HepG2 (cell line): Measurements from ENCODE around the gene PLCXD1. TPM values are rescaled to one million over a fixed set of nuclear protein-coding genes. Genes with fewer than 3 reads are reported as not detected.

Source experiments
- ATAC-seq: fragments of 200-7000 bp; cut with Tn5 transposase; 3 replicates; pipeline ENCODE4 v1.9.1; 2020; ENCODE audit warnings: mild to moderate bottlenecking, moderate library complexity
- BruUV-seq: library from RNA; stranded (reverse); fragments of 400-500 nt; replicated peaks from 2 replicates; lab custom pipeline; 2021; lab: Mats Ljungman, UMichigan
- CTCF ChIA-PET: fragments of 300-600 bp; formaldehyde crosslinking; extraction: SDS; loops from one replicate; lab custom pipeline; 2021; ENCODE audit warnings: low total read pairs, inconsistent platforms, low intra/inter-chr PET ratio; lab: Yijun Ruan, JAX
- POLR2A ChIA-PET: fragments of 350-600 bp; sonication (Branson Sonifier 250); formaldehyde crosslinking; loops from one replicate; lab custom pipeline; 2020; ENCODE audit warnings: antibody characterized with exemption, inconsistent platforms; lab: Yijun Ruan, JAX
- DNase-seq: peaks from one replicate; pipeline ENCODE4 v3.0.0-alpha.2; 2015; ENCODE audit warnings: low spot score
- FAIRE-seq: peaks from 3 replicates; lab custom pipeline; 2011; peaks lifted over from hg19 to GRCh38; lab: Jason Lieb, UNC
- H2AFZ ChIP-seq: one replicate; pipeline ENCODE4 v1.6.1; 2011; ENCODE audit warnings: low read length, inconsistent platforms
- H3K27ac ChIP-seq: fragments of 300-600 bp; 3 replicates; pipeline ENCODE4 v1.8.0; 2011; ENCODE audit warnings: mixed run types, mild to moderate bottlenecking, mixed read lengths, low read length, inconsistent platforms; ENCODE audit not compliant: insufficient read depth; ENCODE audit errors: extremely low read length
- H3K27me3 ChIP-seq, 2 experiments: fragments of 200-600 bp in 1 of 2; 2 replicates in 1 of 2; 3 replicates in 1 of 2; pipeline versions ENCODE4 v1.6.0 to v1.8.0; 2011; ENCODE audit warnings: low read length in 2 of 2, mild to moderate bottlenecking in 2 of 2, moderate library complexity in 2 of 2, inconsistent platforms in 1 of 2; ENCODE audit not compliant: insufficient read depth in 2 of 2, control insufficient read depth in 1 of 2
- H3K36me3 ChIP-seq, 2 experiments: fragments of 200-600 bp in 1 of 2; replicated peaks in 1 of 2; 2 replicates in 1 of 2; 3 replicates in 1 of 2; pipeline versions ENCODE4 v1.5.1 to v1.8.0; 2011; ENCODE audit warnings: low read length in 2 of 2, inconsistent platforms in 1 of 2; ENCODE audit not compliant: insufficient read depth in 2 of 2, control insufficient read depth in 1 of 2
- H3K4me1 ChIP-seq: 2 replicates; pipeline ENCODE4 v1.5.1; 2012; ENCODE audit warnings: low read length, inconsistent platforms; ENCODE audit not compliant: insufficient read depth
- H3K4me2 ChIP-seq: 2 replicates; pipeline ENCODE4 v1.6.0; 2011; ENCODE audit warnings: low read depth, low read length, inconsistent platforms
- H3K4me3 ChIP-seq, 3 experiments: fragments of 200-600 bp in 1 of 3; sonication (generic), shearing (Covaris generic) in 1 of 3; replicated peaks in 1 of 3; 2 replicates each; pipeline ENCODE4 v1.5.1; 2011 to 2016; ENCODE audit warnings: low read length in 3 of 3, inconsistent platforms in 2 of 3, low read depth in 2 of 3, mild to moderate bottlenecking in 2 of 3, control low read depth in 1 of 3, mixed read lengths in 1 of 3; ENCODE audit not compliant: insufficient read depth in 1 of 3
- H3K79me2 ChIP-seq: one replicate; pipeline ENCODE4 v1.6.1; 2011; ENCODE audit warnings: low read length, inconsistent platforms; ENCODE audit not compliant: insufficient read depth
- H3K9ac ChIP-seq: 2 replicates; pipeline ENCODE4 v1.6.0; 2011; ENCODE audit warnings: mild to moderate bottlenecking, low read depth, low read length, inconsistent platforms; ENCODE audit not compliant: insufficient read depth
- H3K9me3 ChIP-seq: 2 replicates; pipeline ENCODE4 v1.5.1; 2012; ENCODE audit warnings: mild to moderate bottlenecking, low read length
- H4K20me1 ChIP-seq: 2 replicates; pipeline ENCODE4 v1.6.0; 2011; ENCODE audit warnings: inconsistent platforms, mild to moderate bottlenecking, low read length, moderate library complexity; ENCODE audit not compliant: insufficient read depth
- AGO2 ChIP-seq: fragments of 200-400 bp; formaldehyde crosslinking; optimal IDR thresholded peaks from 2 replicates; pipeline ENCODE3; 2017; ENCODE audit warnings: mild to moderate bottlenecking, low read depth, low read length, moderate library complexity
- E2F2 ChIP-seq: sonication (generic); formaldehyde crosslinking; IDR thresholded peaks from 2 replicates; pipeline ENCODE4 v1.4.0; 2020; ENCODE audit warnings: missing genetic modification reagents, borderline replicate concordance
- HNRNPL ChIP-seq: fragments of 200-400 bp; formaldehyde crosslinking; IDR thresholded peaks from 2 replicates; pipeline ENCODE4 v1.6.1; 2017; ENCODE audit warnings: mild to moderate bottlenecking, low read depth, low read length
- NFE2L1 ChIP-seq: sonication (generic); formaldehyde crosslinking; IDR thresholded peaks from 2 replicates; pipeline ENCODE4 v1.4.0; 2020; ENCODE audit warnings: missing genetic modification reagents, mild to moderate bottlenecking, borderline replicate concordance
- NR2C2 ChIP-seq: sonication (generic); formaldehyde crosslinking; IDR thresholded peaks from 2 replicates; pipeline ENCODE4 v1.4.0; 2020; ENCODE audit warnings: missing genetic modification reagents, mild to moderate bottlenecking, moderate library complexity, borderline replicate concordance
- PRDM10 ChIP-seq: sonication (generic); formaldehyde crosslinking; IDR thresholded peaks from 2 replicates; pipeline ENCODE4 v1.4.0; 2020; ENCODE audit warnings: low read depth, missing genetic modification reagents
- RBM22 ChIP-seq: fragments of 200-400 bp; formaldehyde crosslinking; optimal IDR thresholded peaks from 2 replicates; pipeline ENCODE3; 2017; ENCODE audit warnings: mild to moderate bottlenecking, low read length, moderate library complexity
- RXRB ChIP-seq: IDR thresholded peaks from 2 replicates; pipeline ENCODE4 v1.6.1; 2016; ENCODE audit warnings: borderline replicate concordance, missing genetic modification reagents, missing compliant biosample characterization
- TAF1 ChIP-seq: sonication (generic); formaldehyde crosslinking; IDR thresholded peaks from 2 replicates; pipeline ENCODE4 v1.4.0; 2020; ENCODE audit warnings: missing genetic modification reagents
- ZNF510 ChIP-seq: sonication (generic); formaldehyde crosslinking; IDR thresholded peaks from 2 replicates; pipeline ENCODE4 v1.4.0; 2020; ENCODE audit warnings: low read depth, mild to moderate bottlenecking, missing genetic modification reagents
- ZNF704 ChIP-seq: sonication (generic); formaldehyde crosslinking; IDR thresholded peaks from 2 replicates; pipeline ENCODE4 v1.8.1; 2023; ENCODE audit warnings: mild to moderate bottlenecking, inconsistent platforms, moderate library complexity, missing genetic modification reagents, borderline replicate concordance
- ZNF713 ChIP-seq: sonication (generic); formaldehyde crosslinking; IDR thresholded peaks from 2 replicates; pipeline ENCODE4 v1.4.0; 2020; ENCODE audit warnings: mild to moderate bottlenecking, missing genetic modification reagents
- WGBS: methylation state at CpG from one replicate; pipeline ENCODE4 v1.1.6; 2017; ENCODE audit warnings: low lambda C conversion rate; 5-methylcytosine and 5-hydroxymethylcytosine counted together
- in situ Hi-C: cut with HindIII; loops from 2 replicates; pipeline ENCODE4 v1.10.0; 2017; ENCODE audit warnings: low pct_unique_long_range_greater_than_20kb; ENCODE audit not compliant: extremely low pct_ligation_motif_present
- intact Hi-C: fragments of 100-400 bp; cut with micrococcal nuclease; formaldehyde crosslinking; loops from one replicate; pipeline ENCODE4 v1.10.0; 2022; ENCODE audit not compliant: unreplicated experiment
- polyA plus RNA-seq, 8 experiments: library from polyadenylated mRNA; depleted of rRNA in 3 of 8; stranded (reverse) in 7 of 8; unstranded in 1 of 8; fragments of >200 nt; fragmentation: Illumina TruSeq in 4 of 8; extraction: Trizol in 4 of 8; gene quantifications; 2 replicates each; pipeline versions ENCODE4 v1.2.1 to v1.2.3, GENCODE V29; 2011 to 2016; ENCODE audit warnings: low read depth in 4 of 8, missing spikeins in 1 of 8, mixed read lengths in 1 of 8; ENCODE audit not compliant: insufficient read depth in 1 of 8
- total RNA-seq, 5 experiments: library from RNA; depleted of rRNA; stranded (reverse); fragments of >200 nt; fragmentation: Illumina TruSeq; extraction: Trizol; gene quantifications; 2 replicates each; pipeline ENCODE4 v1.2.3, GENCODE V29; 2016; ENCODE audit warnings: low read depth in 1 of 5
- TF ChIP-seq, protein P1 (sequence below): sonication (generic); formaldehyde crosslinking; IDR thresholded peaks from 2 replicates; pipeline ENCODE4 v1.4.0; 2020; ENCODE audit warnings: mild to moderate bottlenecking, missing genetic modification reagents

The PLCXD1 gene
- total and polyA plus RNA-seq, 2 of the 13 experiments (the other 11 are each of a cell fraction or from before 2014, with no cell fraction given), result 87.7 to 153 TPM

GRCh38 chrX:290476-291166 is 9.4 kb downstream of the PLCXD1 start (continued):
- no peak for TF ChIP-seq E2F2

DNA sequence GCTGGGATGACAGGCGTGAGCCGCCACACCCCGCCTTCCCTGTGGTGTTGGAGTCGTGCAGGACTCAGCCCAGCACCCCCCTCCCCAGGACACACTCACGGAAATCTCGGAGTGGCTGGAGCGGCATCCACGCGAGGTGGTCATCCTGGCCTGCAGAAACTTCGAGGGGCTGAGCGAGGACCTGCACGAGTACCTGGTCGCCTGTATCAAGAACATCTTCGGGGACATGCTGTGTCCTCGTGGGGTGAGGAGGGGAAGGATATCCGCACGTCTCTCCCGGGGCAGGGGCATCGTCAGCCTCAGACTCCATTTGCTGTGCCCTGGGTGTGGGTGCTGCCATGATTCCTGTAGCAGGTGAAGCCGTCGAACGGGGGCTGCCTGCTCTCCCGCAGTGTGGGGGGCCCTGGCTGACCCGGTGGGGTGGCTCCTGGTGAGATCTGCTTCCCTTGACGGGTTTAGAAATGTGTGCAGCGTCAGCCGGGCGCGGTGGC is 10.3 kb downstream of the PLCXD1 start:
- intact Hi-C loops, result no loop called here
- Histone ChIP-seq H3K79me2 (peaks cover 2% of the 10 kb centered on the region), H3K27me3 (no peaks in the 10 kb centered on the region), H3K9me3 (no peaks in the 10 kb centered on the region), H3K36me3 (peaks cover 29 to 66% of the 10 kb centered on the region in 2 experiments), H3K4me3 (no peak overlapping the region), H4K20me1 (peaks cover 40% of the 10 kb centered on the region; the same call in 1 of the 2 replicates), H3K4me1 (peaks cover 4% of the 10 kb centered on the region; the same call in 1 of the 2 replicates), H3K4me2 (no peak overlapping the region), H3K9ac (no peak overlapping the region), H2AFZ (no peak overlapping the region), H3K27ac (no peak overlapping the region)
- POLR2A ChIA-PET, result no interaction called here
- no peak for DNase-seq
- CTCF ChIA-PET, result no interaction called here
- BruUV-seq, result no TSS peak
- ATAC-seq, result no peak
- FAIRE-seq, result no peak
- WGBS, result 99% methylated on average over 21 of the region's 29 CpGs
- in situ Hi-C loops, result no loop called here
- TF ChIP-seq TAF1 (CRISPR knock-in tag), result no peak
- TF ChIP-seq, protein P1, sequence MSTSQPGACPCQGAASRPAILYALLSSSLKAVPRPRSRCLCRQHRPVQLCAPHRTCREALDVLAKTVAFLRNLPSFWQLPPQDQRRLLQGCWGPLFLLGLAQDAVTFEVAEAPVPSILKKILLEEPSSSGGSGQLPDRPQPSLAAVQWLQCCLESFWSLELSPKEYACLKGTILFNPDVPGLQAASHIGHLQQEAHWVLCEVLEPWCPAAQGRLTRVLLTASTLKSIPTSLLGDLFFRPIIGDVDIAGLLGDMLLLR (CRISPR knock-in tag), result no peak
- no peak for TF ChIP-seq NR2C2 (CRISPR knock-in tag)
- TF ChIP-seq ZNF510 (CRISPR knock-in tag), result no peak
- 0 out of 2 replicates have a peak, but pooled peaks have one; percentile 2 for TF ChIP-seq HNRNPL
- no peak for TF ChIP-seq PRDM10 (CRISPR knock-in tag)
- TF ChIP-seq RBM22, result peak; percentile 16
- TF ChIP-seq ZNF704 (CRISPR knock-in tag), result no peak
- no peak for TF ChIP-seq RXRB
- TF ChIP-seq AGO2, result peak; percentile 66
- no peak for TF ChIP-seq ZNF713 (CRISPR knock-in tag)
- no peak for TF ChIP-seq NFE2L1
